Suppressor macrophage (primary cell): ENCODE measurements around the gene STX2.
"Not testable (repeated sequence)": the region's sequence is repeated elsewhere in the genome, so short reads cannot be mapped to it uniquely, and the experiment has no call there.

Experiments
- DNase-seq, 4 experiments: peaks; one replicate each; pipeline ENCODE4 v3.0.0-alpha.2; 2020 to 2022
- total RNA-seq, 17 experiments: gene quantifications; one replicate each; lab custom pipeline; 2026; ENCODE audit warnings: mixed read lengths in 6 of 17, inconsistent platforms in 3 of 17; lab: John Stamatoyannopoulos, UW

The STX2 gene
- total RNA-seq: 24.4 to 78.3 (median 44.6) reads per million in 17 experiments

- peak; percentile 90 to 97 (median 96) for DNase-seq
These were observed at the start of gene STX2 for GRCh38 chr12:130838951-130839769. TSS of gene STX2 (minus strand) at chr12:130839250. CDS start at chr12:130839099, 151 bp downstream.

- DNase-seq: not testable (repeated sequence)
These were observed 48.1 kb upstream of the STX2 start for GRCh38 chr12:130887190-130887589.

GRCh38 chr12:130881548-130881947 is 42.5 kb upstream of the STX2 start:
- no peak for DNase-seq

- no peak for DNase-seq
These were observed 42.0 kb upstream of the STX2 start for GRCh38 chr12:130881046-130881445.

- no peak for DNase-seq
These were observed 41.4 kb upstream of the STX2 start for GRCh38 chr12:130880411-130880885.

- DNase-seq: no peak
These were observed 40.8 kb upstream of the STX2 start for GRCh38 chr12:130879781-130880389.

- no peak for DNase-seq
These were observed 40.2 kb upstream of the STX2 start for GRCh38 chr12:130879212-130879686.

GRCh38 chr12:130878193-130879185 is 39.4 kb upstream of the STX2 start:
- no peak for DNase-seq

GRCh38 chr12:130877333-130877732 is 38.3 kb upstream of the STX2 start:
- DNase-seq: no peak

GRCh38 chr12:130876758-130877157 is 37.7 kb upstream of the STX2 start:
- DNase-seq: no peak

GRCh38 chr12:130876297-130876696 is 37.2 kb upstream of the STX2 start:
- DNase-seq: no peak

- not testable (repeated sequence) for DNase-seq
These were observed 36.7 kb upstream of the STX2 start for GRCh38 chr12:130875708-130876107.

- no peak for DNase-seq
These were observed 36.1 kb upstream of the STX2 start for GRCh38 chr12:130875193-130875592.

- no peak for DNase-seq
These were observed 35.6 kb upstream of the STX2 start for GRCh38 chr12:130874696-130875095.

- no peak for DNase-seq
These were observed 34.8 kb upstream of the STX2 start for GRCh38 chr12:130873825-130874224.

- no peak for DNase-seq
These were observed 34.2 kb upstream of the STX2 start for GRCh38 chr12:130873106-130873795.

- peak; percentile 56 to 84 (median 66) for DNase-seq
These were observed 33.4 kb upstream of the STX2 start for GRCh38 chr12:130872179-130873096.

GRCh38 chr12:130871286-130872178 is 32.5 kb upstream of the STX2 start, which contains the start of gene RAN:
TSS of gene RAN (plus strand) at chr12:130872066. CDS start at chr12:130872594, 528 bp downstream.
- peak; percentile 97 to 100 (median 98) for DNase-seq
